Peyer's patch (tissue), 4 donors: ENCODE data around the gene MMD2. TPM values are rescaled to one million over a fixed set of nuclear protein-coding genes. Genes with fewer than 3 reads are reported as not detected.
A peak's percentile ranks its signal among the peaks of the same experiment; 100 is the strongest.

ENCODE experiments used
- DNase-seq, 3 donors: peaks; one replicate each; pipeline ENCODE4 v3.0.0-alpha.2; 2017 to 2019
- H3K27ac ChIP-seq, 4 donors: fragments of 200-600 bp; sonication (generic); one replicate each; pipeline ENCODE4 v1.5.1; 2016 to 2019
- H3K27me3 ChIP-seq, 2 donors: fragments of 200-600 bp; sonication (generic); one replicate each; pipeline ENCODE4 v1.5.1; 2019
- H3K36me3 ChIP-seq, 3 donors: fragments of 200-600 bp; sonication (generic); one replicate each; pipeline ENCODE4 v1.5.1; 2016 to 2019
- H3K4me1 ChIP-seq, 4 donors: fragments of 200-600 bp; sonication (generic); one replicate each; pipeline ENCODE4 v1.5.1; 2016 to 2019
- H3K4me3 ChIP-seq, 4 donors: fragments of 200-600 bp; sonication (generic); 1 replicate in 3 of 4; 2 replicates in 1 of 4; pipeline ENCODE4 v1.5.1; 2016 to 2019; ENCODE audit warnings: mild to moderate bottlenecking in 1 of 4
- H3K9me3 ChIP-seq, 4 donors: fragments of 200-600 bp; sonication (generic); one replicate each; pipeline ENCODE4 v1.5.1; 2016 to 2019; ENCODE audit warnings: mild to moderate bottlenecking in 1 of 4
- POLR2A ChIP-seq, 2 donors: fragments of 450-650 bp; IDR thresholded peaks; one replicate each; pipeline ENCODE4 v1.5.1; 2017; ENCODE audit warnings: antibody characterized with exemption in 2 of 2, mild to moderate bottlenecking in 2 of 2, moderate library complexity in 2 of 2
- total RNA-seq, 4 donors: library from RNA; depleted of rRNA; stranded (reverse); fragments of >200 nt; gene quantifications; one replicate each; pipeline ENCODE4 v1.1.0, GENCODE V29; 2016
- TF ChIP-seq, protein P1 (sequence below), 6 experiments: fragments of 450-650 bp in 4 of 6; fragments of 200-600 bp in 2 of 6; sonication (generic) in 1 of 6; IDR thresholded peaks; one replicate each; pipeline ENCODE4 v1.5.1; 2017 to 2019; ENCODE audit warnings: antibody characterized with exemption in 6 of 6, mild to moderate bottlenecking in 3 of 6, moderate library complexity in 1 of 6

MMD2 gene
- total RNA-seq, 4 donors from 2014 or later = not detected

DNA sequence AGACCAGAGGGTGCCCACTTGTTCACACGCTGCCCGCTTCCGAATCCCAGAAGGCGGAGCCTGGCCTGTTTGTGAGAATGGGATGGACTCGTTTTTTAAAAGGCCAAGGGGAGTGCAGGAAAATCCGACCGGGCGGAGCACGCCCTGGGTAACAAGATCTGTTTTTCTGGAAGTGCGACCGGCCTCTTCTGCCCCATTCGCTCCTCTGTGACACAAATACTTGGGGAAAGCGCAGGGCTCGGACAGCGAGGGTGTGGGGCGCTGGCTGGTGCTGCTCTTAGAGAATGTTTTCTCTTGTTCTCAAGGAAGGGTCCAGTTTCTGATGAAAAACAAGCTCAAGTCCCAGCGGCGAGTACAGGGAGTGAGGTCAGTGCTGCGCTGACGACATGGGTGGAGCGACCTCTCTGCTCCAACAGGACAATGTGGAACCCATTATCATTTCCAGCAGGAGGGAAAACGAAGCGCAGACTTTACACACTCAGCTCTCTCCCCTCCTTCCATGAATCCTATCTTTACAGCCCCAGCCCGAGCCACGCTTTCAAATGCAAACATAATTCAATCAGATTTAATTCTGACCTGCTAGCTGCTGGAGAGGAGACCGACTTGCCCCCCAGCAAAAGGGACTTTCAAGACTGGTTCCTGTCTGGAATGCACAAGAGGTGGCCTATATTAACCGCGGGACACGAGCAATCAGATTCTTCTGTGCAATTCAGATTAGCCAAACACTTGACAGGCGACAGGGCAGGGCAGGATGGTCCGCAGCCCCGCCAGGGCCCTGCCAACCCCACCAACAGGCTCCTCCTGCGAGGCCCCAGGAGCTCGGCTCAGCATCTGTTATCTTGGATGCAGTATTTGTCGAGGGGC is 76.6 kb downstream of the MMD2 start:
- Histone ChIP-seq H3K4me3 (peak overlapping the region; percentile 30 to 74 (median 49)), H3K27ac (peak overlapping the region; percentile 14 to 76 (median 66)), H3K36me3 (no peaks in the 10 kb centered on the region), H3K4me1 (peaks cover 0 to 12% (median 4%) of the 10 kb centered on the region in 4 donors), H3K27me3 (peaks cover 0 to 9% of the 10 kb centered on the region in 2 donors), H3K9me3 (no peaks in the 10 kb centered on the region)
- TF ChIP-seq, protein P1, sequence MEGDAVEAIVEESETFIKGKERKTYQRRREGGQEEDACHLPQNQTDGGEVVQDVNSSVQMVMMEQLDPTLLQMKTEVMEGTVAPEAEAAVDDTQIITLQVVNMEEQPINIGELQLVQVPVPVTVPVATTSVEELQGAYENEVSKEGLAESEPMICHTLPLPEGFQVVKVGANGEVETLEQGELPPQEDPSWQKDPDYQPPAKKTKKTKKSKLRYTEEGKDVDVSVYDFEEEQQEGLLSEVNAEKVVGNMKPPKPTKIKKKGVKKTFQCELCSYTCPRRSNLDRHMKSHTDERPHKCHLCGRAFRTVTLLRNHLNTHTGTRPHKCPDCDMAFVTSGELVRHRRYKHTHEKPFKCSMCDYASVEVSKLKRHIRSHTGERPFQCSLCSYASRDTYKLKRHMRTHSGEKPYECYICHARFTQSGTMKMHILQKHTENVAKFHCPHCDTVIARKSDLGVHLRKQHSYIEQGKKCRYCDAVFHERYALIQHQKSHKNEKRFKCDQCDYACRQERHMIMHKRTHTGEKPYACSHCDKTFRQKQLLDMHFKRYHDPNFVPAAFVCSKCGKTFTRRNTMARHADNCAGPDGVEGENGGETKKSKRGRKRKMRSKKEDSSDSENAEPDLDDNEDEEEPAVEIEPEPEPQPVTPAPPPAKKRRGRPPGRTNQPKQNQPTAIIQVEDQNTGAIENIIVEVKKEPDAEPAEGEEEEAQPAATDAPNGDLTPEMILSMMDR (IDR thresholded peaks at IDR 0.05) = peak in 1 of 6 experiments; percentile 9
- TF ChIP-seq POLR2A (IDR thresholded peaks at IDR 0.05) = no peak
- peak in 2 of 3 donors; percentile 57 to 59 for DNase-seq

DNA sequence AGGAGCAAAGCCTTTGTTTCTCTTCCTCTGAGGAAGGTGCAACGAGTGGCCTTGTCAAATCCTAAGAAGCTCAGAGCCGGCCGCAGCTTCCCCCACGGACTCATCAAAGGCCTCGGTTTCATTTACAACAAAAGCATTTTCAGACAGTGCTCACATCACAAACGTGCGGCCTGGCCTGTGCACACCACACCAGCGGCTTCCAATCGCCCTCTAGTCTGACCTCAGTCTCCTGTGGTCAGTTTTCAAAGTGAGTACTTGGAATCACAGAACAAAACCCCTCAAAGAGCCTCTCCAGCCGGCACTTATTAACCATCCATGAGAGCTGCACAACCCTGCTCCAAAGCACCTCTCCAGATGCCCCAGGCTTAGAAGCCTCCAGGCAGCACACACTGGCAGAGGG is 78.8 kb downstream of the MMD2 start:
- Histone ChIP-seq H3K27me3 (peaks cover 0 to 9% of the 10 kb centered on the region in 2 donors), H3K4me1 (peaks cover 0 to 12% (median 4%) of the 10 kb centered on the region in 4 donors), H3K36me3 (no peaks in the 10 kb centered on the region), H3K27ac (no peak overlapping the region), H3K4me3 (no peak overlapping the region), H3K9me3 (no peaks in the 10 kb centered on the region)
- TF ChIP-seq, protein P1 (IDR thresholded peaks at IDR 0.05) = no peak
- TF ChIP-seq POLR2A (IDR thresholded peaks at IDR 0.05) = no peak
- DNase-seq = no peak

DNA sequence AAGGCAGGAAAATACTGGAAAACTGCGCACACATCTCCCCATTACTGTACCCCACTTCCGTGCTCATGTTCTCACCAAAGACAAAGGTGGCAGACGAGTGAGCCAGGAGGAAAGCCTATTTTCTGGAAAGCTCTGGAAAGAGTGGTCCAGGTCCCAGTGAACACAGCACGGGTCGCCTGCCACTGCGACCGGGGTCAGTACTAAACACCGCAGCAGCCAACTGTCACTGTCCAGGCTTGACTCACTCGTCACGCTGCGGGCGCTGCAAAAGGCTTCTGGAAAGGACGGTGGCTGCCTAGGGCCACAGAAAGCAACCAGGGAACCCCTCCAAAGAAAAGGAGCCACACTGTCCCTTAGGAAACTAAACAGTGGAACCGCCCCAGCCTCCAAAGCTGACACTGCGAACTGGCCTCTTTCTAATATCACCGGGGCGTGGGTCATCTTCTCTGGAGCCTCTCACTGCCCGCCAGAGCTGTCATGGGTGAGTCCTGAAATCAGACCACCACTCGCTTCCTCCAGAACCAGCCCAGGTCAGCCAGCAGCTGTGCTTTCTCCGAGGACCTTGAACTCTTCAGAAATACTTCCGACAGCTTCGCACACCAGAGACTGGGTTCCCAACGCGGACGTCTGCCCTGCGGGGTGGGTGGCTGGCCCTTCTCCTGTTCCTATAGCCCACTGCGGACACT is 79.4 kb downstream of the MMD2 start:
- no peak overlapping the region for H3K4me3 ChIP-seq
- H3K4me1 ChIP-seq = peaks cover 0 to 12% (median 4%) of the 10 kb centered on the region in 4 donors
- H3K9me3 ChIP-seq = no peaks in the 10 kb centered on the region
- TF ChIP-seq, protein P1 (IDR thresholded peaks at IDR 0.05) = no peak
- no peak for TF ChIP-seq POLR2A (IDR thresholded peaks at IDR 0.05)
- no peaks in the 10 kb centered on the region for H3K36me3 ChIP-seq
- H3K27ac ChIP-seq = no peak overlapping the region
- DNase-seq = no peak
- H3K27me3 ChIP-seq = peaks cover 0 to 9% of the 10 kb centered on the region in 2 donors

DNA sequence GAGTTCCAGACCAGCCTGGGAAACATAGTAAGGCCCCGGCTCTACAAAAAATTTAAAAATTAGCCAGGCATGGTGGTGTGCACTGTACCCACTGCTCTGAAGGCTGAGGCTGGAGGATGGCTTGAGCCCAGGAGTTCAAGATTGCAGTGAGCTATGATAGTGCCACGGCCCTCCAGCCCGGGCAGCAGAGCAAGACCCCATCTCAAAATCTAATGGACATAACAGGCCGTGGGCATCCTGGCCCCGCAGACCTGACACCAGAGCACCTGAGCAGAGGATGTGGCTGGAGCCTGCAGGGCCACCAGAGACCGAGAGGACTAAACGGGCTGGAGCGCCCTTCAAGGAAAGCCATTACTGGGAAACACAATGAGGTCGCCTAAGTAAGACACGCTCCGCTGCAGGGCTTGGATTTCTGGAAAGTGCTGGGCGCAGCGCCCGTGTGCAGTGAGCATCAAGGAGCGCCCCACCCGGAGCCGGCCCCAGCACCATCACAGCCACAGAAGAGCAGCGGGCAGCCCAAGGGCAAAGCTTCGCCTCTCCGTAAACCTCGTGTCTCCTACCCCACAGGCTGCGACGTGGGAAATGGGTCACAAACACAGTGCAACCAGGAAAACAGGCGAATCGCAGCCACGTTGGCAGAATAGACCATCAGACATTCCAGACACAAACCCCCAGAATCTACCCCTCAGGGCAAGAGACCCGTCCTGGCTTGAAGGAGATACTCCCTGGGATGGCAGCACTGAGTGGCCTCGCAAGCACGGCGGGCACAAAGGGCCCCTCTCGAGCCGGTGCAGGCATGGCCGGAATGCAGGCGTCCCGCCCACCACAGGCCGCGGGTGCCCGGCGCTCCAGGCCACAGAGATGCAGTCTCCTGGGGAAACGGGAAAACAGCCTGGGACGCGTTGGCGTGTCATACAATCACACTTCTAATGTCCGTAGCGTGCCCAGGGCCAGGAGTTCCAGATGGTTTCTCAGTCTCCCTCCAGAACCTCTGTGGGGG is 80.4 kb downstream of the MMD2 start:
- H3K27me3 ChIP-seq = peaks cover 0 to 9% of the 10 kb centered on the region in 2 donors
- no peak for DNase-seq
- no peak overlapping the region for H3K27ac ChIP-seq
- no peaks in the 10 kb centered on the region for H3K9me3 ChIP-seq
- TF ChIP-seq POLR2A (IDR thresholded peaks at IDR 0.05) = no peak
- TF ChIP-seq, protein P1 (IDR thresholded peaks at IDR 0.05) = no peak
- H3K36me3 ChIP-seq = no peaks in the 10 kb centered on the region
- H3K4me3 ChIP-seq = no peak overlapping the region
- H3K4me1 ChIP-seq = peaks cover 0 to 12% (median 3%) of the 10 kb centered on the region in 4 donors

DNA sequence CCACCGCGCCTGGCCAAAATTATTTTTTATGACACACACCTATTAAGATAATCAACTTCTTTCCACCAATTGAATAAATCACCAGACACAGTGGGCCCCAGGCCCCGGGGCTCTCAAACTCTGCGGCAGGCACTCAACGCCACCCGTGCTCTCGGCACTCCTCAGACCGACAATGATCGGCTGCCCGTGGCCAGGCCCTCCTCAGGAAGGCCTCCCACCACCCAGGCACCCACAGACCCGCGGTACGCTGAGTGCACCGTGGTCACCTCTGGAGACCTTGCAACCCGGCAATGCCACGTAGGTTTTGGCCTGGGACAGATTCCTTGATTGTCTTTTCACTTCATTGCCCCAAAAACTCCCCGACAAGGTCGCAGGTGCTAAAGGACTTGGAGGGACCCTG is 82.4 kb downstream of the MMD2 start:
- Histone ChIP-seq H3K4me1 (no peaks in the 10 kb centered on the region), H3K36me3 (no peaks in the 10 kb centered on the region), H3K9me3 (no peaks in the 10 kb centered on the region), H3K4me3 (no peak overlapping the region), H3K27me3 (no peaks in the 10 kb centered on the region), H3K27ac (no peak overlapping the region)
- TF ChIP-seq, protein P1 (IDR thresholded peaks at IDR 0.05) = no peak
- no peak for TF ChIP-seq POLR2A (IDR thresholded peaks at IDR 0.05)
- no peak for DNase-seq
